HCT116 (cell line): ENCODE data around the gene INSL4.

Experiments
- CEBPB ChIP-seq: IDR thresholded peaks from 2 replicates; pipeline ENCODE4 v1.6.1; 2012; ENCODE audit warnings: low read depth
- ELF1 ChIP-seq: IDR thresholded peaks from 2 replicates; pipeline ENCODE4 v1.6.1; 2012; ENCODE audit warnings: low read depth, borderline replicate concordance
- EZH2 ChIP-seq: fragments of 200-600 bp; sonication (generic); IDR thresholded peaks from 2 replicates; pipeline ENCODE4 v1.6.1; 2017; ENCODE audit warnings: antibody characterized with exemption, mixed run types
- POLR2A ChIP-seq: IDR thresholded peaks from 2 replicates; pipeline ENCODE4 v1.7.0; 2011; ENCODE audit warnings: borderline replicate concordance; ENCODE audit not compliant: insufficient read depth, insufficient read length; ENCODE audit errors: extremely low read depth
- POLR2AphosphoS5 ChIP-seq: IDR thresholded peaks from 2 replicates; pipeline ENCODE4 v1.6.1; 2011; ENCODE audit warnings: mild to moderate bottlenecking, low read depth, low read length, moderate library complexity
- YY1 ChIP-seq: IDR thresholded peaks from 2 replicates; pipeline ENCODE4 v1.6.1; 2011; ENCODE audit warnings: low read length, low read depth, moderate library complexity, mild to moderate bottlenecking; ENCODE audit not compliant: insufficient replicate concordance; ENCODE audit errors: extremely low read depth
- TF ChIP-seq, protein P1 (sequence below), 3 experiments: fragments of 200-600 bp in 1 of 3; sonication (generic) in 1 of 3; IDR thresholded peaks in 2 of 3; conservative IDR thresholded peaks in 1 of 3; 2 replicates each; pipeline ENCODE4 v1.5.1; 2012 to 2017; ENCODE audit warnings: low read depth in 2 of 3, low read length in 2 of 3, antibody characterized with exemption in 1 of 3, borderline replicate concordance in 1 of 3, control low read depth in 1 of 3, mild to moderate bottlenecking in 1 of 3, mixed read lengths in 1 of 3, mixed run types in 1 of 3, moderate library complexity in 1 of 3; ENCODE audit not compliant: insufficient read depth in 1 of 3
- TF ChIP-seq, protein P2 (sequence below): IDR thresholded peaks from 2 replicates; pipeline ENCODE4 v1.6.1; 2011; ENCODE audit warnings: mild to moderate bottlenecking, low read length, moderate library complexity; ENCODE audit not compliant: insufficient replicate concordance; ENCODE audit errors: extremely low read depth

DNA sequence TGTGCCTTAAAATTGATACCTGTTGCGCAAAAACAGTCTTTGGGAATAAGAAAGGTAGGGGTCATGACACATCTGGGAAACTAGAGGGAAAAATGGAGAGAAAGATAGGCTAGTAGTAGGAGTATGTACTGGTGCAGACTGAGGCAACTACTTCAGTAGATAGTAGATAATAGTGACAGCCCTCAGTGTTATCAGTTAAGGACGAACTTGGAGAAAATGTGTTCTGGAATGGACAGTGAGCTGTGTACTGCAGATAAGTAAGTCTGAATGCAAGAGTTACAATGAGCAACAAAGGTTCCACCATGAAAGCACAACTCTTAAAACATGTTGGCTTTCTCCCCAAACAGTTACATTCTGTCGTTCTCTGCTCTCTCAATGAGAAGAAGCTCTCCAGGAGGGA, 39.2 kb upstream of the INSL4 start:
- TF ChIP-seq, protein P1, sequence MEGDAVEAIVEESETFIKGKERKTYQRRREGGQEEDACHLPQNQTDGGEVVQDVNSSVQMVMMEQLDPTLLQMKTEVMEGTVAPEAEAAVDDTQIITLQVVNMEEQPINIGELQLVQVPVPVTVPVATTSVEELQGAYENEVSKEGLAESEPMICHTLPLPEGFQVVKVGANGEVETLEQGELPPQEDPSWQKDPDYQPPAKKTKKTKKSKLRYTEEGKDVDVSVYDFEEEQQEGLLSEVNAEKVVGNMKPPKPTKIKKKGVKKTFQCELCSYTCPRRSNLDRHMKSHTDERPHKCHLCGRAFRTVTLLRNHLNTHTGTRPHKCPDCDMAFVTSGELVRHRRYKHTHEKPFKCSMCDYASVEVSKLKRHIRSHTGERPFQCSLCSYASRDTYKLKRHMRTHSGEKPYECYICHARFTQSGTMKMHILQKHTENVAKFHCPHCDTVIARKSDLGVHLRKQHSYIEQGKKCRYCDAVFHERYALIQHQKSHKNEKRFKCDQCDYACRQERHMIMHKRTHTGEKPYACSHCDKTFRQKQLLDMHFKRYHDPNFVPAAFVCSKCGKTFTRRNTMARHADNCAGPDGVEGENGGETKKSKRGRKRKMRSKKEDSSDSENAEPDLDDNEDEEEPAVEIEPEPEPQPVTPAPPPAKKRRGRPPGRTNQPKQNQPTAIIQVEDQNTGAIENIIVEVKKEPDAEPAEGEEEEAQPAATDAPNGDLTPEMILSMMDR (IDR thresholded peaks at IDR 0.05 in 2 of 3, conservative IDR thresholded peaks at IDR 0.05 in 1 of 3; ENCODE audit: borderline replicate concordance in 1 of 3, insufficient read depth in 1 of 3, low read depth in 2 of 3, low read length in 2 of 3) = no peak
- no peak for TF ChIP-seq POLR2A
- TF ChIP-seq ELF1 = no peak
- TF ChIP-seq, protein P2, sequence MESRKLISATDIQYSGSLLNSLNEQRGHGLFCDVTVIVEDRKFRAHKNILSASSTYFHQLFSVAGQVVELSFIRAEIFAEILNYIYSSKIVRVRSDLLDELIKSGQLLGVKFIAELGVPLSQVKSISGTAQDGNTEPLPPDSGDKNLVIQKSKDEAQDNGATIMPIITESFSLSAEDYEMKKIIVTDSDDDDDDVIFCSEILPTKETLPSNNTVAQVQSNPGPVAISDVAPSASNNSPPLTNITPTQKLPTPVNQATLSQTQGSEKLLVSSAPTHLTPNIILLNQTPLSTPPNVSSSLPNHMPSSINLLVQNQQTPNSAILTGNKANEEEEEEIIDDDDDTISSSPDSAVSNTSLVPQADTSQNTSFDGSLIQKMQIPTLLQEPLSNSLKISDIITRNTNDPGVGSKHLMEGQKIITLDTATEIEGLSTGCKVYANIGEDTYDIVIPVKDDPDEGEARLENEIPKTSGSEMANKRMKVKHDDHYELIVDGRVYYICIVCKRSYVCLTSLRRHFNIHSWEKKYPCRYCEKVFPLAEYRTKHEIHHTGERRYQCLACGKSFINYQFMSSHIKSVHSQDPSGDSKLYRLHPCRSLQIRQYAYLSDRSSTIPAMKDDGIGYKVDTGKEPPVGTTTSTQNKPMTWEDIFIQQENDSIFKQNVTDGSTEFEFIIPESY = no peak
- no peak for TF ChIP-seq EZH2
- TF ChIP-seq POLR2AphosphoS5 = no peak
- TF ChIP-seq YY1 = no peak
- TF ChIP-seq CEBPB = no peak
